Tibial nerve (tissue), 4 donors: Measurements from ENCODE around the gene CD200. TPM values are rescaled to one million over a fixed set of nuclear protein-coding genes. Genes with fewer than 3 reads are reported as not detected.
A peak's percentile ranks its signal among the peaks of the same experiment; 100 is the strongest.

Experiments
- DNase-seq, 2 donors: peaks; one replicate each; pipeline ENCODE4 v3.0.0-alpha.2; 2019; ENCODE audit warnings: low spot score in 2 of 2
- H3K27ac ChIP-seq, 4 donors: fragments of 200-600 bp; sonication (generic) in 3 of 4; one replicate each; pipeline ENCODE4 v1.5.1; 2017 to 2019; ENCODE audit warnings: mild to moderate bottlenecking in 1 of 4
- H3K27me3 ChIP-seq, 2 donors: fragments of 200-600 bp; sonication (generic) in 1 of 2; one replicate each; pipeline versions ENCODE4 v1.5.1 to v1.6.0; 2017 to 2019
- H3K36me3 ChIP-seq, 3 donors: fragments of 200-600 bp; sonication (generic); one replicate each; pipeline ENCODE4 v1.5.1; 2018 to 2019
- H3K4me1 ChIP-seq, 4 donors: fragments of 200-600 bp; sonication (generic) in 3 of 4; one replicate each; pipeline ENCODE4 v1.5.1; 2017 to 2019
- H3K4me3 ChIP-seq, 4 donors: fragments of 200-600 bp; sonication (generic) in 3 of 4; one replicate each; pipeline ENCODE4 v1.5.1; 2017 to 2019; ENCODE audit warnings: mild to moderate bottlenecking in 1 of 4, moderate library complexity in 1 of 4
- H3K9me3 ChIP-seq, 4 donors: fragments of 200-600 bp; sonication (generic) in 3 of 4; one replicate each; pipeline ENCODE4 v1.5.1; 2017 to 2019
- CTCF ChIP-seq, 5 experiments: fragments of 200-600 bp in 3 of 5; fragments of 450-650 bp in 2 of 5; sonication (generic) in 3 of 5; IDR thresholded peaks; one replicate each; pipeline ENCODE4 v1.5.1; 2016 to 2019; ENCODE audit warnings: antibody characterized with exemption in 5 of 5, mild to moderate bottlenecking in 3 of 5, moderate library complexity in 2 of 5
- EP300 ChIP-seq, 2 donors: sonication (generic); formaldehyde crosslinking; IDR thresholded peaks; one replicate each; pipeline ENCODE4 v1.6.1; 2017; ENCODE audit warnings: antibody characterized with exemption in 2 of 2, mild to moderate bottlenecking in 1 of 2
- POLR2A ChIP-seq, 2 donors: fragments of 450-650 bp; IDR thresholded peaks; one replicate each; pipeline ENCODE4 v1.6.1; 2017; ENCODE audit warnings: antibody characterized with exemption in 2 of 2, mild to moderate bottlenecking in 2 of 2, moderate library complexity in 2 of 2
- WGBS, 2 donors: methylation state at CpG; one replicate each; pipeline ENCODE4 v1.1.5; 2018; 5-methylcytosine and 5-hydroxymethylcytosine counted together
- total RNA-seq, 4 donors: library from RNA; depleted of rRNA; stranded (reverse); fragments of >200 nt; gene quantifications; one replicate each; pipeline ENCODE4 v1.1.0, GENCODE V29; 2016

The CD200 gene
- total RNA-seq, 4 donors from 2014 or later: 4.5 to 12.6 (median 8.7) TPM

DNA sequence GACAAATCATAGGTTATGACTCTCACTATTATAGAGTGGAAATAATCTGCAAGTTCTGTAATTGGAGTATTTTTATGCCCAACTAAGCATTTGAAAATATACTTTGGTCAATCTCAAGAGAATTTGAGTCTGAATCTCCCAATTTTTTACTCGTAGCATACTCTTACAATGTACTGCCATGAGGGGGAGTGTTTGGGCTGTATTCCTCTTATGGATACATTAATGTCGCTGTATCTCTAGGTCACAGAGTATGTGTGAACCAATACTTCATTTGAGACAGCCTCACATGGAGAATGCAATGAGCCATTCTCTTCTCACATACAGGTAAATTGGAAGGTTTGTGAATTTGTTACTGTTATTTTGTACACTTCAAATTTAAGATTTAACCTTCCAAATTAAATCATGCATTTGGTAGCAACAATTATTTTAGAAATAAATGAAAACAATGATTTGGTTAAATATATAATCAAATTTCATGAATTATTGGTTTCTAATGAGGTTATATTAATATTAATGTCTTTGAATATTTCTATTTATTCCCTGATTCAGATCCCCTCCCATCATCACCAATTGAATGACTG, 5.5 kb upstream of the CD200 start:
- peak in 1 of 2 donors; percentile 67 for DNase-seq
- Histone ChIP-seq H3K27me3 (no peaks in the 10 kb centered on the region), H3K4me1 (peaks cover 0 to 12% (median 0%) of the 10 kb centered on the region in 4 donors), H3K9me3 (no peaks in the 10 kb centered on the region), H3K36me3 (no peaks in the 10 kb centered on the region), H3K27ac (no peak overlapping the region), H3K4me3 (no peak overlapping the region)
- peak; percentile 55 to 78 (median 60) for TF ChIP-seq CTCF (IDR thresholded peaks at IDR 0.05)
- no peak for TF ChIP-seq EP300 (IDR thresholded peaks at IDR 0.05)
- WGBS, 2 donors: 2 to 3% methylated on average over 2 of the region's 2 CpGs

DNA sequence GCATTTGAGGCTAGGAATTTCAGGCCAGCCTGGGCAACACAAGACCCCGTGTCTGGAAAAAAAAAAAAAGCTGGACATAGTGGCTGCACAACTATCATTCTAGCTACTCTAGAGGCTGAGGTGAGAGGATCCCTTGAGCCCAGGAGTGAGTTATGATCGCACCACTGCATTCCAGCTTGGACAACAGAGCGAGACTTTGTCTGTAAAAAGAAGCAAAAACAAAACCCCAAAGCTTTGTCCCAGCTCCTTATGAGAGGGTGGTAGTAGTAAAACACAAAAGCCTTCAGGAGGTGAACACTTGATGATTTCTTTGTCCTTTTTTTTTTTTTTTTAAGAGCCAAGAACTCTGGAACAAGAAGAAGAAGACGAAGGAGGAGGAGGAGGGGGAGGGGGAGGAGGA, 1.1 kb upstream of the CD200 start:
- no peaks in the 10 kb centered on the region for H3K27me3 ChIP-seq
- no peaks in the 10 kb centered on the region for H3K9me3 ChIP-seq
- TF ChIP-seq POLR2A (IDR thresholded peaks at IDR 0.05): no peak
- TF ChIP-seq EP300 (IDR thresholded peaks at IDR 0.05): no peak
- TF ChIP-seq CTCF (IDR thresholded peaks at IDR 0.05): no peak
- WGBS, 2 donors: 82 to 83% methylated on average over 4 of the region's 4 CpGs
- no peak for DNase-seq
- no peak overlapping the region for H3K4me3 ChIP-seq
- H3K4me1 ChIP-seq: peaks cover 0 to 35% (median 0%) of the 10 kb centered on the region in 4 donors
- H3K27ac ChIP-seq: no peak overlapping the region
- H3K36me3 ChIP-seq: no peaks in the 10 kb centered on the region

DNA sequence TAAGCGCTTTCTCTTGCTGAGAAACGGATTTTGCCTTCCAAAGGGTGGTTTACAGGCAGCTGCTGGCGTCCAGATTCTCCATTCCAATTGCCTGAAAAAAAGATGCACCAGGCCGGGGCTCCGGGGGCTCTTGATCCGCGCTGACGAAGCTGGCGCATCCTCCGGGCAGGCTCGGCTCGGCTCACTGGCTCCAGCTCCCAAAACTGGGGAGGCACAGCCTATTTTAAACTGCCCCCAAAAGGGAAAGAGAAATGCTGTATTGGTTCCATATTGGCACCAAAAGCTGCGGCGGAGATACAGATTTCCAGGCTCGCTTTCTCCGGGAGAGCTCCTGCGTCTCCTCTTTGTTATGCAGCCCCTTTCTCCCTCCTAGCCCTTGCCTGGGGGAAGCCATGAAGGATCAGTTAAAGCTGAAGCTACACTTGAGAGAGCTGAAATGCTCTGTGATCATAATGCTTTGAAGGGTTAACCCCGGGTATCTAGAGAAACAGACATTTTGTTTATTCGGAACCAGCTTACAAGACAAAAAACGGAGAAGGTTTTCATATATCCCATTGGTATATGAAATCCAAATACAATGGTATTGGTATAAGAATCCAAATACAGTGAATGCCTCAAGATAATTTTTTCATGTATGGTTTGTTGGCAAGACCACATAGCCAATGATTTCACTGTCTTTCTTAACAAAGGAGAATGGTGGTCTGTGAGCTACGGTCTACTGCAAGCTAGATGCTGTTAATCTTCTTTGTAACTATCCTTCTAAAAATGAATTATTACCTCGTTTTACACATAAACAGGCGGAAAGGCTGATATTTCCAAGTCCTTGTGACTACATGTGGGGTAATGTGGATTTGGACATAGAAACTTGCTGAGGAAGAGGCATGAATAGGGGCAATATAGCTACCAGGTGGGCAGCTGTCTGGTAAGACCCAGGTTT, 693 bp downstream of the CD200 start:
- Histone ChIP-seq H3K4me1 (peaks cover 0 to 48% (median 0%) of the 10 kb centered on the region in 4 donors), H3K36me3 (no peaks in the 10 kb centered on the region), H3K9me3 (no peaks in the 10 kb centered on the region), H3K4me3 (peak overlapping the region; percentile 32 to 79 (median 68)), H3K27me3 (no peaks in the 10 kb centered on the region), H3K27ac (peak overlapping the region; percentile 63 to 95 (median 84))
- DNase-seq: no peak
- TF ChIP-seq EP300 (IDR thresholded peaks at IDR 0.05): no peak
- no peak for TF ChIP-seq CTCF (IDR thresholded peaks at IDR 0.05)
- no peak for TF ChIP-seq POLR2A (IDR thresholded peaks at IDR 0.05)
- WGBS, 2 donors: 3 to 4% methylated on average over 23 of the region's 23 CpGs

DNA sequence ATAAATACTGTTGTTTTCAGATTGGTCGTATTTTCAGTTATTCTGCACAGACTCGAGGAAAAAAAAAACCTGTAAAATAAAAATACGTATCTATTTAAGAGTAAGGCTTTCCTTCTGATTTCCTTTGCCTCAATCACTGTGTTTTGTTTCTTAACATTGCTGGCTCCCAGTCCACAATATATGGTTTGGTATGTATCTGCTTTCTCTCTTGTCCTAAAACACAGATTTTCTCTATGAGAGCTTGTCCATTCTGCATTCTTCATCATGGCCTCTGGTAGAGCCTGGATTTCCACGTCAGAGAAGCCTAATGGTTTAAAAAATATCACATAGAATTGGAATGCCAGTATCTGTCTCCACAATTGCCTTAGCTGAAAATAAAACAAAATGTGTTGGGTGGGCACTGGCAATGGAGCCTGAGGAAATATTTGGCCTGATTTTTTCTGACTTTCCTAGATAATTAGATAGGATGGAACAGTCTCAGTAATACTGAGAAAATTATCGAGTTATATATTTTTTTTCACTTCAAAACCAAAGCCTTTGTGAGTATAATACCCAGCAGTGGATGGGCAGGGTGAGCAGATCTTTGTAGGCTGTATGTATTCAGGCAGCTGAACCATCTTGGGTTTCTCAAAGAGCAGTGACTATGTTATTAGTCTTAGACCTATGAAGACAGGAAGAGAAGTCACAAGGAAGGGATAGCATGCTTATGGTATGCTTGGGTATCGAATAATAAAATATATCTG, 1.9 kb downstream of the CD200 start:
- Histone ChIP-seq H3K4me3 (peak overlapping the region in 3 of 4 donors; percentile 32 to 77 (median 58)), H3K27me3 (no peaks in the 10 kb centered on the region), H3K4me1 (peaks cover 0 to 60% (median 4%) of the 10 kb centered on the region in 4 donors), H3K9me3 (no peaks in the 10 kb centered on the region), H3K27ac (peak overlapping the region; percentile 63 to 95 (median 84)), H3K36me3 (no peaks in the 10 kb centered on the region)
- TF ChIP-seq CTCF (IDR thresholded peaks at IDR 0.05): no peak
- TF ChIP-seq EP300 (IDR thresholded peaks at IDR 0.05): no peak
- DNase-seq: no peak
- 24 to 28% methylated on average over 6 of the region's 6 CpGs for WGBS, 2 donors
